ENCODE results near the gene HYCC2. TPM values are rescaled to one million over a fixed set of nuclear protein-coding genes. Genes with fewer than 3 reads are reported as not detected.
"Not testable (repeated sequence)": the region's sequence is repeated elsewhere in the genome, so short reads cannot be mapped to it uniquely, and the experiment has no call there.

Gene HYCC2
- total RNA-seq, 1 experiment from 2014 or later = 21.8 TPM

- H3K27ac Mint-ChIP-seq (ENCODE audit: unreplicated experiment) = no peak overlapping the region
- Histone ChIP-seq H3K9me3 (no peaks in the 10 kb centered on the region), H3K4me1 (peaks cover 30% of the 10 kb centered on the region), H3K36me3 (ENCODE audit: control insufficient read depth, insufficient read depth, low read length) (no peaks in the 10 kb centered on the region), H3K4me3 (ENCODE audit: low read depth, low read length) (no peak overlapping the region), H3K27me3 (replicated peaks; ENCODE audit: control insufficient read depth, insufficient read depth, low read length) (no peaks in the 10 kb centered on the region)
- ChIA-PET CTCF (interaction anchor here (0.9 kb wide), 1 partner anchor 12 kb away, joined by 3 read pairs; no protein-coding TSS in a partner anchor), POLR2A (no interaction called here)
- no peak overlapping the region for H3K4me3 Mint-ChIP-seq (ENCODE audit: unreplicated experiment)
- no peak for TF ChIP-seq CTCF (IDR thresholded peaks at IDR 0.05; ENCODE audit: insufficient read depth in 1 of 2, low read depth in 1 of 2, low read length in 1 of 2, severe bottlenecking in 1 of 2, unreplicated experiment in 1 of 2)
- H3K4me1 Mint-ChIP-seq (ENCODE audit: low read depth, unreplicated experiment) = peaks cover 18% of the 10 kb centered on the region
- no TSS peak for BruUV-seq (replicated peaks)
- peaks cover 14% of the 10 kb centered on the region for H3K36me3 Mint-ChIP-seq (ENCODE audit: insufficient read depth, unreplicated experiment)
- DNase-seq = no peak
- H3K27me3 Mint-ChIP-seq (ENCODE audit: insufficient read depth, unreplicated experiment) = no peaks in the 10 kb centered on the region
- intact Hi-C loops (cut with micrococcal nuclease; ENCODE audit: unreplicated experiment) = no loop called here
- no peaks in the 10 kb centered on the region for H3K9me3 Mint-ChIP-seq (ENCODE audit: unreplicated experiment)
Observed at GRCh38 chr2:201057087-201057521, 14.4 kb downstream of the HYCC2 start.

GRCh38 chr2:201049455-201049854 is 22.0 kb downstream of the HYCC2 start:
- no peaks in the 10 kb centered on the region for H3K4me1 Mint-ChIP-seq (ENCODE audit: low read depth, unreplicated experiment)
- BruUV-seq (replicated peaks) = no TSS peak
- no peak for TF ChIP-seq CTCF (IDR thresholded peaks at IDR 0.05; ENCODE audit: insufficient read depth in 1 of 2, low read depth in 1 of 2, low read length in 1 of 2, severe bottlenecking in 1 of 2, unreplicated experiment in 1 of 2)
- H3K36me3 Mint-ChIP-seq (ENCODE audit: insufficient read depth, unreplicated experiment) = peaks cover 17% of the 10 kb centered on the region
- Histone ChIP-seq H3K36me3 (ENCODE audit: control insufficient read depth, insufficient read depth, low read length) (no peaks in the 10 kb centered on the region), H3K9me3 (no peaks in the 10 kb centered on the region), H3K4me1 (no peaks in the 10 kb centered on the region), H3K4me3 (ENCODE audit: low read depth, low read length) (no peak overlapping the region), H3K27me3 (replicated peaks; ENCODE audit: control insufficient read depth, insufficient read depth, low read length) (no peaks in the 10 kb centered on the region)
- intact Hi-C loops (cut with micrococcal nuclease; ENCODE audit: unreplicated experiment) = no loop called here
- no peak overlapping the region for H3K27ac Mint-ChIP-seq (ENCODE audit: unreplicated experiment)
- ChIA-PET POLR2A (no interaction called here), CTCF (no interaction called here)
- H3K9me3 Mint-ChIP-seq (ENCODE audit: unreplicated experiment) = no peaks in the 10 kb centered on the region
- no peak for DNase-seq
- H3K4me3 Mint-ChIP-seq (ENCODE audit: unreplicated experiment) = no peak overlapping the region
- no peaks in the 10 kb centered on the region for H3K27me3 Mint-ChIP-seq (ENCODE audit: insufficient read depth, unreplicated experiment)

- POLR2A ChIA-PET = no interaction called here
- no peaks in the 10 kb centered on the region for H3K9me3 ChIP-seq
- no TSS peak for BruUV-seq (replicated peaks)
- H3K4me3 ChIP-seq (ENCODE audit: low read depth, low read length) = no peak overlapping the region
- DNase-seq = no peak
- no peaks in the 10 kb centered on the region for H3K27me3 ChIP-seq (replicated peaks; ENCODE audit: control insufficient read depth, insufficient read depth, low read length)
- intact Hi-C loops (cut with micrococcal nuclease; ENCODE audit: unreplicated experiment) = no loop called here
- H3K36me3 ChIP-seq (ENCODE audit: control insufficient read depth, insufficient read depth, low read length) = no peaks in the 10 kb centered on the region
- Mint-ChIP-seq H3K9me3 (ENCODE audit: unreplicated experiment) (no peaks in the 10 kb centered on the region), H3K27ac (ENCODE audit: unreplicated experiment) (no peak overlapping the region), H3K4me1 (ENCODE audit: low read depth, unreplicated experiment) (no peaks in the 10 kb centered on the region), H3K4me3 (ENCODE audit: unreplicated experiment) (no peak overlapping the region), H3K27me3 (ENCODE audit: insufficient read depth, unreplicated experiment) (no peaks in the 10 kb centered on the region), H3K36me3 (ENCODE audit: insufficient read depth, unreplicated experiment) (peaks cover 23% of the 10 kb centered on the region)
- H3K4me1 ChIP-seq = no peaks in the 10 kb centered on the region; the same call in 1 of the 2 replicates
- no peak for TF ChIP-seq CTCF (IDR thresholded peaks at IDR 0.05; ENCODE audit: insufficient read depth in 1 of 2, low read depth in 1 of 2, low read length in 1 of 2, severe bottlenecking in 1 of 2, unreplicated experiment in 1 of 2)
- CTCF ChIA-PET = no interaction called here
Observed at GRCh38 chr2:201046881-201047280, 24.6 kb downstream of the HYCC2 start.

GRCh38 chr2:201043050-201043449 is 28.4 kb downstream of the HYCC2 start:
- H3K9me3 Mint-ChIP-seq (ENCODE audit: unreplicated experiment); DNase-seq; H3K27ac Mint-ChIP-seq (ENCODE audit: unreplicated experiment); H3K4me1 Mint-ChIP-seq (ENCODE audit: low read depth, unreplicated experiment); BruUV-seq (replicated peaks); H3K36me3 Mint-ChIP-seq (ENCODE audit: insufficient read depth, unreplicated experiment); H3K36me3 ChIP-seq (ENCODE audit: control insufficient read depth, insufficient read depth, low read length); POLR2A ChIA-PET; CTCF ChIA-PET; H3K4me3 ChIP-seq (ENCODE audit: low read depth, low read length); H3K27me3 Mint-ChIP-seq (ENCODE audit: insufficient read depth, unreplicated experiment); H3K9me3 ChIP-seq; H3K4me1 ChIP-seq; H3K4me3 Mint-ChIP-seq (ENCODE audit: unreplicated experiment); H3K27me3 ChIP-seq (replicated peaks; ENCODE audit: control insufficient read depth, insufficient read depth, low read length): not testable (repeated sequence)
- intact Hi-C loops (cut with micrococcal nuclease; ENCODE audit: unreplicated experiment) = loop anchor here (5.0 kb wide), 1 partner anchor 36 kb away; no protein-coding TSS in a partner anchor

GRCh38 chr2:201042451-201042850 is 29.0 kb downstream of the HYCC2 start:
- H3K36me3 Mint-ChIP-seq (ENCODE audit: insufficient read depth, unreplicated experiment); CTCF ChIA-PET; DNase-seq; H3K9me3 ChIP-seq; H3K4me1 ChIP-seq; H3K4me3 Mint-ChIP-seq (ENCODE audit: unreplicated experiment); H3K9me3 Mint-ChIP-seq (ENCODE audit: unreplicated experiment); H3K36me3 ChIP-seq (ENCODE audit: control insufficient read depth, insufficient read depth, low read length); H3K4me1 Mint-ChIP-seq (ENCODE audit: low read depth, unreplicated experiment); H3K4me3 ChIP-seq (ENCODE audit: low read depth, low read length); H3K27me3 ChIP-seq (replicated peaks; ENCODE audit: control insufficient read depth, insufficient read depth, low read length); H3K27ac Mint-ChIP-seq (ENCODE audit: unreplicated experiment); POLR2A ChIA-PET; BruUV-seq (replicated peaks); H3K27me3 Mint-ChIP-seq (ENCODE audit: insufficient read depth, unreplicated experiment): not testable (repeated sequence)
- intact Hi-C loops (cut with micrococcal nuclease; ENCODE audit: unreplicated experiment) = loop anchor here (5.0 kb wide), 1 partner anchor 35 kb away; no protein-coding TSS in a partner anchor

All from Caco-2 (cell line).